Ishikawa (cell line): ENCODE data around the gene PRKACG.

Experiments used
- CEBPB ChIP-seq: IDR thresholded peaks from 2 replicates; pipeline ENCODE4 v1.6.1; 2012
- CREB1 ChIP-seq: IDR thresholded peaks from 2 replicates; pipeline ENCODE4 v1.6.1; 2012; ENCODE audit warnings: low read depth
- EGR1 ChIP-seq: IDR thresholded peaks from 2 replicates; pipeline ENCODE4 v1.6.1; 2012
- EP300 ChIP-seq: IDR thresholded peaks from 2 replicates; pipeline ENCODE4 v1.6.1; 2012; ENCODE audit warnings: borderline replicate concordance
- FOXM1 ChIP-seq: IDR thresholded peaks from 2 replicates; pipeline ENCODE4 v1.6.1; 2012; ENCODE audit warnings: low read depth, borderline replicate concordance
- MAX ChIP-seq: IDR thresholded peaks from 2 replicates; pipeline ENCODE4 v1.6.1; 2012
- NFIC ChIP-seq: IDR thresholded peaks from 2 replicates; pipeline ENCODE4 v1.6.1; 2012
- RAD21 ChIP-seq: IDR thresholded peaks from 2 replicates; pipeline ENCODE4 v1.6.1; 2012; ENCODE audit warnings: low read depth
- REST ChIP-seq: IDR thresholded peaks from 2 replicates; pipeline ENCODE4 v1.6.1; 2012; ENCODE audit warnings: low read depth, mild to moderate bottlenecking
- TAF1 ChIP-seq: IDR thresholded peaks from 2 replicates; pipeline ENCODE4 v1.6.1; 2012; ENCODE audit warnings: low read depth, mild to moderate bottlenecking
- TEAD4 ChIP-seq: IDR thresholded peaks from 2 replicates; pipeline ENCODE4 v1.6.1; 2012
- USF1 ChIP-seq: IDR thresholded peaks from 2 replicates; pipeline ENCODE4 v1.6.1; 2012
- YY1 ChIP-seq: IDR thresholded peaks from 2 replicates; pipeline ENCODE4 v1.6.1; 2012; ENCODE audit warnings: low read depth
- ZBTB7A ChIP-seq: IDR thresholded peaks from 2 replicates; pipeline ENCODE4 v1.6.1; 2012; ENCODE audit warnings: low read depth

GRCh38 chr9:68998812-68999211, 15.1 kb downstream of the PRKACG start:
- TF ChIP-seq EP300 (no peak), USF1 (no peak), RAD21 (no peak), TAF1 (no peak), CEBPB (no peak), CREB1 (no peak), MAX (no peak), TEAD4 (no peak), FOXM1 (no peak), YY1 (no peak), REST (no peak), NFIC (no peak), ZBTB7A (no peak), EGR1 (no peak)
